Endothelial cell (in vitro differentiated cells): ENCODE results near the gene RASL10A. TPM values are rescaled to one million over a fixed set of nuclear protein-coding genes. Genes with fewer than 3 reads are reported as not detected.

Source experiments
- DNase-seq: peaks from one replicate; pipeline ENCODE4 v3.0.0; 2021; ENCODE audit warnings: low spot score
- H3K27ac Mint-ChIP-seq: one replicate; pipeline ENCODE4 v1.8.0; 2021; ENCODE audit warnings: mixed read lengths, inconsistent platforms; ENCODE audit not compliant: unreplicated experiment
- H3K27me3 Mint-ChIP-seq: one replicate; pipeline ENCODE4 v1.8.0; 2021; ENCODE audit warnings: mild to moderate bottlenecking, moderate library complexity, mixed read lengths, inconsistent platforms; ENCODE audit not compliant: unreplicated experiment
- H3K36me3 Mint-ChIP-seq: one replicate; pipeline ENCODE4 v1.8.0; 2021; ENCODE audit warnings: mild to moderate bottlenecking, low read depth, mixed read lengths, inconsistent platforms; ENCODE audit not compliant: unreplicated experiment
- H3K4me1 Mint-ChIP-seq: one replicate; pipeline ENCODE4 v1.8.0; 2021; ENCODE audit warnings: mild to moderate bottlenecking, mixed read lengths, inconsistent platforms; ENCODE audit not compliant: unreplicated experiment
- H3K4me3 Mint-ChIP-seq: one replicate; pipeline ENCODE4 v1.8.0; 2021; ENCODE audit warnings: mild to moderate bottlenecking, mixed read lengths, inconsistent platforms; ENCODE audit not compliant: unreplicated experiment
- H3K9me3 Mint-ChIP-seq: one replicate; pipeline ENCODE4 v1.8.0; 2021; ENCODE audit warnings: mixed read lengths, inconsistent platforms; ENCODE audit not compliant: unreplicated experiment
- CTCF ChIP-seq: fragments of 200-600 bp; sonication (generic); IDR thresholded peaks from one replicate; pipeline ENCODE4 v1.5.0; 2021; ENCODE audit warnings: antibody characterized with exemption; ENCODE audit not compliant: unreplicated experiment
- total RNA-seq: library from RNA; stranded (reverse); fragmentation: NEBNext Ultra II Directional; extraction: Animal tissue kit (Norgen Biotek cat#: 25700); gene quantifications from one replicate; pipeline ENCODE4 v1.2.1, GENCODE V29; 2021; ENCODE audit not compliant: unreplicated experiment

RASL10A gene
- total RNA-seq, 1 donor from 2014 or later = 30.1 TPM

GRCh38 chr22:29309332-29310064 is 6.0 kb downstream of the RASL10A start:
- Mint-ChIP-seq H3K4me3 (peak overlapping the region; percentile 12), H3K9me3 (no peaks in the 10 kb centered on the region), H3K36me3 (peaks cover 25% of the 10 kb centered on the region), H3K4me1 (peaks cover 36% of the 10 kb centered on the region), H3K27me3 (peaks cover 35% of the 10 kb centered on the region), H3K27ac (peak overlapping the region; percentile 68)
- DNase-seq = no peak
- TF ChIP-seq CTCF = no peak

GRCh38 chr22:29308791-29309262 is 6.7 kb downstream of the RASL10A start:
- no peak for TF ChIP-seq CTCF
- peaks cover 28% of the 10 kb centered on the region for H3K27me3 Mint-ChIP-seq
- peak overlapping the region; percentile 62 for H3K4me3 Mint-ChIP-seq
- H3K4me1 Mint-ChIP-seq = peaks cover 30% of the 10 kb centered on the region
- no peaks in the 10 kb centered on the region for H3K9me3 Mint-ChIP-seq
- DNase-seq = no peak
- H3K36me3 Mint-ChIP-seq = peaks cover 24% of the 10 kb centered on the region
- H3K27ac Mint-ChIP-seq = no peak overlapping the region

- H3K27ac Mint-ChIP-seq = no peak overlapping the region
- no peak for DNase-seq
- H3K27me3 Mint-ChIP-seq = peaks cover 24% of the 10 kb centered on the region
- H3K4me1 Mint-ChIP-seq = peaks cover 26% of the 10 kb centered on the region
- no peak for TF ChIP-seq CTCF
- H3K9me3 Mint-ChIP-seq = no peaks in the 10 kb centered on the region
- peak overlapping the region; percentile 97 for H3K4me3 Mint-ChIP-seq
- peaks cover 22% of the 10 kb centered on the region for H3K36me3 Mint-ChIP-seq
These were observed 7.2 kb downstream of the RASL10A start for GRCh38 chr22:29308148-29308790.

- peaks cover 22% of the 10 kb centered on the region for H3K4me1 Mint-ChIP-seq
- peaks cover 19% of the 10 kb centered on the region for H3K36me3 Mint-ChIP-seq
- no peak for DNase-seq
- H3K27ac Mint-ChIP-seq = peak overlapping the region; percentile 82
- peak overlapping the region; percentile 97 for H3K4me3 Mint-ChIP-seq
- H3K27me3 Mint-ChIP-seq = peaks cover 22% of the 10 kb centered on the region
- no peaks in the 10 kb centered on the region for H3K9me3 Mint-ChIP-seq
- no peak for TF ChIP-seq CTCF
These were observed 7.8 kb downstream of the RASL10A start for GRCh38 chr22:29307596-29308147.
